Prostate gland (tissue), 2 donors: ENCODE measurements around the gene DHX8. TPM values are rescaled to one million over a fixed set of nuclear protein-coding genes. Genes with fewer than 3 reads are reported as not detected.
"Not testable (repeated sequence)": the region's sequence is repeated elsewhere in the genome, so short reads cannot be mapped to it uniquely, and the experiment has no call there.

Experiments used
- DNase-seq: peaks from one replicate; pipeline ENCODE4 v3.0.0-alpha.2; 2019; ENCODE audit warnings: low spot score
- H3K27ac ChIP-seq, 2 donors: fragments of 200-600 bp; sonication (generic); 2 replicates each; pipeline ENCODE4 v1.5.1; 2017 to 2019
- H3K27me3 ChIP-seq: fragments of 200-600 bp; sonication (generic); replicated peaks from 2 replicates; pipeline ENCODE4 v1.5.1; 2019; ENCODE audit not compliant: insufficient read depth
- H3K36me3 ChIP-seq, 2 donors: fragments of 200-600 bp; sonication (generic); 1 replicate in 1 of 2; 2 replicates in 1 of 2; pipeline versions ENCODE4 v1.5.1 to v1.8.1; 2017 to 2019
- H3K4me1 ChIP-seq: fragments of 200-600 bp; sonication (generic); replicated peaks from 2 replicates; pipeline ENCODE4 v1.5.1; 2019
- H3K4me3 ChIP-seq, 2 donors: fragments of 200-600 bp; sonication (generic); 2 replicates each; pipeline ENCODE4 v1.5.1; 2017 to 2019
- H3K9me3 ChIP-seq: fragments of 200-600 bp; sonication (generic); 2 replicates; pipeline ENCODE4 v1.5.1; 2017
- CTCF ChIP-seq, 4 experiments: fragments of 200-600 bp in 2 of 4; fragments of 450-650 bp in 2 of 4; sonication (generic) in 2 of 4; IDR thresholded peaks; 1 replicate in 3 of 4; 2 replicates in 1 of 4; pipeline ENCODE4 v1.5.1; 2016 to 2019; ENCODE audit warnings: antibody characterized with exemption in 4 of 4, mild to moderate bottlenecking in 2 of 4, moderate library complexity in 2 of 4
- POLR2A ChIP-seq: fragments of 450-650 bp; IDR thresholded peaks from one replicate; pipeline ENCODE4 v1.6.1; 2016; ENCODE audit warnings: antibody characterized with exemption, mild to moderate bottlenecking
- POLR2AphosphoS5 ChIP-seq: sonication (generic); formaldehyde crosslinking; IDR thresholded peaks from one replicate; pipeline ENCODE4 v1.6.1; 2017; ENCODE audit warnings: antibody characterized with exemption
- WGBS: methylation state at CpG from one replicate; pipeline ENCODE4 v1.1.5; 2018; 5-methylcytosine and 5-hydroxymethylcytosine counted together
- intact Hi-C: fragments of 100-400 bp; cut with DNase I; formaldehyde crosslinking; loops from one replicate; pipeline ENCODE4 v1.14.2; 2022
- total RNA-seq, 2 donors: library from RNA; depleted of rRNA; stranded (reverse); fragments of >200 nt; gene quantifications; one replicate each; pipeline ENCODE4 v1.1.0, GENCODE V29; 2016

DHX8 gene
- total RNA-seq, 2 donors from 2014 or later, result 35.7 to 52.9 TPM

GRCh38 chr17:43477832-43478634 is 5.7 kb upstream of the DHX8 start:
- no peak for DNase-seq
- Histone ChIP-seq H3K4me3 (no peak overlapping the region), H3K27me3 (no peaks in the 10 kb centered on the region), H3K4me1 (no peaks in the 10 kb centered on the region), H3K27ac (no peak overlapping the region), H3K9me3 (no peaks in the 10 kb centered on the region), H3K36me3 (no peaks in the 10 kb centered on the region)
- no peak for TF ChIP-seq POLR2AphosphoS5
- TF ChIP-seq POLR2A, result no peak
- no peak for TF ChIP-seq CTCF (IDR thresholded peaks at IDR 0.05)
- WGBS, result 66% methylated on average over 9 of the region's 9 CpGs
- intact Hi-C loops, result no loop called here

GRCh38 chr17:43479948-43480347 is 3.8 kb upstream of the DHX8 start:
- no peak overlapping the region for H3K4me3 ChIP-seq
- peaks cover 4% of the 10 kb centered on the region for H3K4me1 ChIP-seq
- DNase-seq, result no peak
- no peak for TF ChIP-seq POLR2AphosphoS5
- TF ChIP-seq POLR2A, result no peak
- TF ChIP-seq CTCF (IDR thresholded peaks at IDR 0.05), result no peak
- no peaks in the 10 kb centered on the region for H3K9me3 ChIP-seq
- 87% methylated on average over 3 of the region's 3 CpGs for WGBS
- no peaks in the 10 kb centered on the region for H3K36me3 ChIP-seq
- H3K27me3 ChIP-seq, result no peaks in the 10 kb centered on the region
- intact Hi-C loops, result loop anchor here (10.0 kb wide), 1 partner anchor 265 kb away; the partner anchor contains the start of gene TMEM106A
- H3K27ac ChIP-seq, result no peak overlapping the region

- intact Hi-C loops, result loop anchor here (1.0 to 10.0 kb wide), 3 partner anchors 83 to 268 kb away; partner anchors contain the start of gene TMEM106A
- Histone ChIP-seq H3K36me3 (no peaks in the 10 kb centered on the region), H3K4me3 (no peak overlapping the region), H3K27ac (no peak overlapping the region), H3K27me3 (no peaks in the 10 kb centered on the region), H3K4me1 (peaks cover 7% of the 10 kb centered on the region), H3K9me3 (no peaks in the 10 kb centered on the region)
- no peak for DNase-seq
- TF ChIP-seq CTCF (IDR thresholded peaks at IDR 0.05) (no peak), POLR2AphosphoS5 (no peak), POLR2A (no peak)
- WGBS, result 85% methylated on average over 11 of the region's 11 CpGs
Observed at GRCh38 chr17:43482103-43483012, 1.4 kb upstream of the DHX8 start.

- 89% methylated on average over 5 of the region's 5 CpGs for WGBS
Observed at GRCh38 chr17:43490621-43491020, 6.8 kb downstream of the DHX8 start.

GRCh38 chr17:43509440-43509839 is 25.7 kb downstream of the DHX8 start:
- H3K27ac ChIP-seq, H3K9me3 ChIP-seq, DNase-seq, intact Hi-C loops, H3K4me1 ChIP-seq, H3K4me3 ChIP-seq, H3K27me3 ChIP-seq: not testable (repeated sequence)
- WGBS, result 98% methylated on average over 7 of the region's 7 CpGs
- peaks cover 14 to 18% of the 10 kb centered on the region in 2 donors for H3K36me3 ChIP-seq

More at GRCh38 chr17:43490621-43491020, 6.8 kb downstream of the DHX8 start:
- Histone ChIP-seq H3K9me3 (no peaks in the 10 kb centered on the region), H3K27ac (no peak overlapping the region), H3K4me3 (no peak overlapping the region), H3K4me1 (no peaks in the 10 kb centered on the region), H3K27me3 (no peaks in the 10 kb centered on the region), H3K36me3 (peaks cover 15 to 46% of the 10 kb centered on the region in 2 donors)
- intact Hi-C loops, result no loop called here
- no peak for DNase-seq
- TF ChIP-seq CTCF (IDR thresholded peaks at IDR 0.05) (no peak), POLR2AphosphoS5 (no peak), POLR2A (no peak)

- DNase-seq, H3K27me3 ChIP-seq, H3K27ac ChIP-seq, H3K4me1 ChIP-seq, intact Hi-C loops, H3K4me3 ChIP-seq, H3K9me3 ChIP-seq: not testable (repeated sequence)
- WGBS, result 94% methylated on average over 3 of the region's 3 CpGs
- peaks cover 11 to 18% of the 10 kb centered on the region in 2 donors for H3K36me3 ChIP-seq
Observed at GRCh38 chr17:43511199-43511598, 27.4 kb downstream of the DHX8 start.
